DMS79 (cell line): ENCODE results near the gene DHRS7C.
"Not testable (repeated sequence)": the region's sequence is repeated elsewhere in the genome, so short reads cannot be mapped to it uniquely, and the experiment has no call there.

Source experiments
- DNase-seq: peaks from one replicate; lab custom pipeline; 2025; lab: John Stamatoyannopoulos, UW

The DHRS7C gene

DNA sequence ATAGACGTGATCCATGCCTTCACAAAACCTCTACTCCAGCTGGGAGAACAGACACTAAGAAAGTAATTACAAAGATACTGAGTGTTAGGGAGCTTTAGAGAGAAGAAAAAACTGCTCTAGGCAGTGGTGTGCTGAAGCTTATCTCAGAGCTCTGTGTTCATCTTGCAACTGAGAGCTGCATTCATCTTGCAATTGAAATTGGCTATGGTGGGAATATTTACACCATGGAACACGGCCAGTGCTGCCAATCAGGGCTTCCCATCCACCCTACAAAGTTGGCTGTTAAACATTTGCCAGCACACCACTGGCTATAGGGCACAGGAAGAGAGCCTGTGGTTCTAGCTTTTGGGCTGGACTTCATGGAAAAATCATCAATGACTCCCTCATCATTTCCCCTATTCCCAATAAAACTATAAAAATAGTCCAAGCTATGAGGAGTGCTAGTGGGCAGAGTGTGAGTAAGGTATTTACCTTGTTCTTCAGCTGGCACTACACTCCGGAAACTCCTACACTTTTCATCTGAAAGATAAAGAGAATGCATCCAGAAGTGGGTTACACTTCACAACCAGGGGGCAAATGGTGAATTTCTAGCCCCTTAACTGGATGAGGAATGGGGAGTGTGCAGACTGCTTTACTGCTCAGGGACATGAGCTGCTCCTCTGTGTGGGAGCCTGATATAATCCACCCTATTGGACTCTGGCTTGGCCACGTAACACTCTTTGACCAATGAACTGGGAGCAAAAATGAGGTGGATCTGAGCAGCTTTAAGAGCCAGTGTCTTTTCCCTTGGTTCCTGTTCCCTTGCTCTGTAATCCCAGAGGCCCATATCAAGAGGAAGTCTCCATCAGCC is 18.9 kb upstream of the DHRS7C start:
- no peak for DNase-seq

- DNase-seq = no peak
Measured at GRCh38 chr17:9809409-9809808, 18.0 kb upstream of the DHRS7C start.

DNA sequence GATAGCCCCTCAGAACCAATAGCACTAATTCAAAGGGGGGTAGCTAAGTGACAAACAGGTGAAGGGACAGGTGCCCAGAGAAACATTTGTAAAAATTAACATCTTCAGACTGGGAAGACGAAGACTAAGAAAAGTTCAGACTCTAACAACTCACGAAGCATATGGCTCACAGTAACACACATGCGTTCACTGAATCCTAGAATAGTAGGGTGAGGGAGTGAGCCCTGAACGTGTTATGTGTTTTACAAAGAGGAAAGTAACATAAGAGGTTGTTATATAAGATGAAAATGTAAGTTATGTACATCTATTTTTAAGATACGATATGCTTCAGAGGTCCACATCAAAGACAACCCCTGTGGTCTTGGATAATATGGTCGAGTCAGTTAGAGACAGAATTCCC is 15.3 kb upstream of the DHRS7C start:
- no peak for DNase-seq

DNA sequence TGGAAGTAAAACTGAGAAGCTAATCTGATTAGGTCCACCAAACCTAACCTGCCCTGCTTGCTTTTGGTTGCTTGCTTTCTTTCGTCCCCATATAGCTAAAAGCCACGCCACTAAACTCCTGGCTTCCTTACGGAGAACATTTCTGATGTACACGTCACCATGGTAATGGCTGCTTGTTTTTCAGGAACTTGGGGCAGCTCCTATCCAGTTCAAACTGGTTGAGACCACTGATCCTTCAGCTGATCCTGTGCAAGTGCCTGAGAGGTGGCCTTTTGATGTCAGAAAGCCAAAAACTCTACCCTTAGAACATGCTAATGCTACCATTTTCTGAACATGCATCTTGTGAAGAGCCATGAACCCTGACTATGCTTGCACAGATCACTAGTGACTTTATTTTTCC is 14.4 kb upstream of the DHRS7C start:
- DNase-seq = no peak

- DNase-seq = no peak
Measured at GRCh38 chr17:9802697-9803096, 11.3 kb upstream of the DHRS7C start.

GRCh38 chr17:9802294-9802693 is 10.9 kb upstream of the DHRS7C start:
- DNase-seq = no peak

DNA sequence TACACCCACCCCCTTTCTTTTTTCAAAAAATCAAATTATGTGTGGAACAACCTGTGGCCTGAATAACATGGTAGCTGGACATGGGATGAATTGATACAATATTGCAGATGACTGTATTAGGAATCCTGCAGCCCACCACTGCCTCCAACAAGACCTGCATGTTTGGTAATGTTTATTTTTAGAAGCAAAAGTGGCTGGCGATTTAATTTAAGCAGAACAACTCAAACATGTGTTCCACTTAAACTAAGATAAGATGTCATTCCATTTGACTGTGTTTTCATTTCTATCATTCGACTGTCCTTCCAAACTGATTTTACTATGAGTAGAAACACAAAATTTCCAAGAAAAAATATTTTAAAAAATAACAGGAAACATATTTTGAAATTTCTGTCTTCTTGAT is 10.1 kb upstream of the DHRS7C start:
- DNase-seq = no peak

GRCh38 chr17:9798724-9799123 is 7.3 kb upstream of the DHRS7C start:
- DNase-seq = no peak

DNA sequence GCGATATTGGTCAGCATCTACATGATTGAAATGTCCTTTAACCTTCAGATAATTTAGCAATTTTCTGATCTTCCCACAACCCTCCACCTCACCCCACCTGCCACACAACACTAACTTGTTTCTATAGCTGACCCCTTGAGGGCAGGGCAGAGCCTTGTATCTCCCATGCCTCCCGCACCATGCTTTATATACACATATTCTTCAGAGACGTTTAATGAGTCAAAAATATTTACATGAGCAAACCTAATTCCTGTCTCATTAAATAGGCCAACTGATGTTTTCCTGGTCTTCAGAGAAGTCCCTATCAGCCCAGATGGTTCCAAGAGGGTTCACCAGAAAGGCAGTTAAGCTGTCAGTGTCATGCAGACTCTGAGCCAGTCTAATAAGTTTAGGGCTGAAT is 6.6 kb upstream of the DHRS7C start:
- no peak for DNase-seq

GRCh38 chr17:9792181-9792840 is 919 bp upstream of the DHRS7C start:
- no peak for DNase-seq

DNA sequence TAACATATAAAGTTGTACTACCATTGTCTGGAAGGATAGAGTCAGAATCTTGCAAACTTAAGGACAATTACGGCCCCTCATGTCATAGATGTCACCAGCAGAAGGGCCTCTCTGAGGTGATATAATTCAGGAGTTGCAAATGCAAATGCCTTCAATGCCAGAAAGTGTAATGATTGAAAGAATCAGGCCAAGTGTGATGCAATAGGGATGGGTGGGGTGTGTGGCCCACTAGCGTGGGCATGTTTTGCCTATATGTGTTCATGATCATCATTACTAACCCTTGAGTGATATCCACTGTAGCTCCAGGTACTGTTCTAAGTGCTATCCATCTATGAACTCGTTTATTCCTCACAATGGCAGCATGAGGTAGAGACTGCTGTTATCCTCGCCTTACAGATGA is 1.1 kb downstream of the DHRS7C start:
- no peak for DNase-seq

- DNase-seq = no peak
Measured at GRCh38 chr17:9788601-9789000, 2.8 kb downstream of the DHRS7C start.

- no peak for DNase-seq
Measured at GRCh38 chr17:9784544-9784943, 6.8 kb downstream of the DHRS7C start.

DNA sequence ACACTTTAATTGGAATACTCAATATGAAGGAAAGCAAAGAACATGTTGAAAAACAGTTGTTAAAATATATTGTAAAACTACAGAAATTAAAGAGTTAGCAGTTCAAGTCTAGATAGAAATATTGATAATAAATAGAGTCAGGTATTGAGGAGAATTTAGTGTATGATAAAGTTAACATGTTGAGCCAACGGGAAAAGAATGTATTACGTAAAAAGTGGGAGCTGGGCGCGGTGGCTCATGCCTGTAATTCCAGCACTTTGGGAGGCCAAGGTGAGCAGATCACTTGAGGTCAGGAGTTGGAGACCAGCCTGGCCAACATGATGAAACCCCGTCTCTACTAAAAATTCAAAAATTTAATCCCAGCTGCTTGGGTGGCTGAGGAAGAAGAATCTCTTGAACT is 7.9 kb downstream of the DHRS7C start:
- DNase-seq = not testable (repeated sequence)

GRCh38 chr17:9783050-9783449 is 8.3 kb downstream of the DHRS7C start:
- DNase-seq = no peak

DNA sequence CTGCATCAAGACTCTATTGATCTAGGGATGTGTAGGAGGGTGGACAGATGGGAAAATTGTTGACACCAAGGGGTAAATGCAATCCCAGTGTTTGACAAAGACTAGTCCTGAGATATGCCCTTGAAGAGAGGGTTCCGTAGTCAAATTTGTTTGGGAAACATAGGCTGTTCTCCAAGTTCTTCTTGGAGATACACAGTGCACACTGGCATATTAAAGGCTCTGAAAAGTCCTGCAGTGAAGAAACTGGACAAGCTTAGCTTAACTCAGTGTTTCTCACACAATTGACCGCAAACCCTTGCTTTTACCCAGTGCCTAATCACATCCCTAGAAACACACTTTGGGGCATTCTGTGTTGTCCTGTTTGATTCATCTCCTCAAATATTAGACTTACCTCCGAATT is 10.8 kb downstream of the DHRS7C start:
- DNase-seq = no peak

- no peak for DNase-seq
Measured at GRCh38 chr17:9776911-9777310, 14.5 kb downstream of the DHRS7C start.

DNA sequence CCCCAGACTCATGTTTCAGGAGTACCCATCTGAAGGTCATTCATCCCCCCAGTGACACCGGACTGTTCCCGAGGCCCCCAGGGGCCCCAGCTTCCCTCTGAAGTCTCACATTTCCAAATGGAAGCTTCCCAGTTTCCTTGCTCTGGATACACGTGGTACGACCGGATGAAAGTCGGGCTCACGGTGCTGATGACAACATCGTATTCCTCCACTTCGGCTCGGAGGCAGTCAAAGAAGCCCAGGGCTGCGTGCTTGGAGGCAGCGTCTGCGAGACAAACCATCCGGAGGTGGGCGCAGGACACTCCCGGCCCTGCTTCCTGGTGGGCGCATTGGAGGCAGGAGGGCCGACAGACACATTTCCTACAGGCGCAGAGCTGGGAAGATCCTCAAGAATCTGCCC is 18.7 kb downstream of the DHRS7C start:
- DNase-seq = no peak

DNA sequence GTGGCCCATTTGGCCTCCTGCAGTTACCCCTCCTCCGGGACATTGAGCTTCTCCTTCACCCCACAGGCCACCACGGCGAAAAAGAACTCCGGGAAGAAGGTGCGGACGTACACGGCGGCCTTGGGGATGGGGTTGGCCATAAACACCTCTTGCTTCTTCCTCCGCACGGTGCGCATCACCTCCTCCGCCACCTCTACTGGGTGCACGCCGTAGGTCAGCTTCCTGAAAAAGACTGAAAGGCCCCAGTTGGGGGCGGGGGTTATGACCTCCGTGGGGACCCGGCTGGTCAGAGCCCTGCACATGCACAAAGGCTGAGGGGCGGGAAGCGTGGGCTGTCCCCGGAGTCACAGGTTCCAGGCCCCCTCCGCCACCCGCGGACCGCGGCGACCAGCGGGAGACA is 19.9 kb downstream of the DHRS7C start:
- DNase-seq = no peak

GRCh38 chr17:9769036-9769695 is 22.2 kb downstream of the DHRS7C start:
- DNase-seq = no peak

DNA sequence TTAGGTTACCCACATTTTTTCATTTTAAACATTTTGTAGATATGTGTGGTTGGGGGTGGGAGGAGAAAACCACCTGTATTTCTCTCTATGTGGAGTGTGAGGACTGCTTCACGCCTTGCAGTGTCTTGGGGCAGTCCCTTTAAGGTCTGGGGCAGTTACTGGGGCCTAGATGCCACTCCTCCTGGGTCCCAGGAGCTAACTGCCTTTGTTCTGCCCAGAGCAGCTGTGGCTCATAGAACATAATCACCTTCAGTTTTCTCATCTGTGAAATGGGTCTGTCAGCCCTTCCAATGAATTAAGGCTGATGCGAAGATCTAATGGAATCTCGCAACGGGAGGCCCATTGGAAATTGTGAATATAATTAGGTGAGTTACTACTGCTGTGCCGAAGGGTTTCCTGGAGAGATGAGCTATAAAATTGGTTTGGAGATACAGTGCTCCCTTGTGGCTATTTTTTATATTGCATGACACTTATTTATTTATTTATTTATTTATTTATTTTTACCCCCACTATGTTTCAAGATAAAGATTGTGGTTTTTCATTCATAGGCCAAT is 22.9 kb downstream of the DHRS7C start:
- DNase-seq = no peak

GRCh38 chr17:9767432-9767991 is 23.9 kb downstream of the DHRS7C start:
- no peak for DNase-seq

GRCh38 chr17:9766970-9767369 is 24.4 kb downstream of the DHRS7C start:
- no peak for DNase-seq
